ENCODE measurements around the gene POMGNT2. TPM values are rescaled to one million over a fixed set of nuclear protein-coding genes. Genes with fewer than 3 reads are reported as not detected.

The POMGNT2 gene
- total RNA-seq, 1 donor = 10.1 TPM

GRCh38 chr3:43102773-43103480 is 3.0 kb downstream of the POMGNT2 start:
- H3K9me3 ChIP-seq (ENCODE audit: low read depth, low read length) = no peaks in the 10 kb centered on the region
- no peak overlapping the region for H3K4me3 ChIP-seq (ENCODE audit: insufficient read depth, low read length)
- peaks cover 4% of the 10 kb centered on the region for H3K4me1 ChIP-seq (ENCODE audit: insufficient read depth, low read length)
- TF ChIP-seq CTCF (IDR thresholded peaks at IDR 0.05; ENCODE audit: extremely low read depth, low read depth, low read length) = no peak
- H4K20me1 ChIP-seq (ENCODE audit: insufficient read depth, low read length) = peaks cover 17% of the 10 kb centered on the region
- no peak for DNase-seq (ENCODE audit: insufficient read length, low spot score, missing footprints)
- H3K79me2 ChIP-seq (ENCODE audit: insufficient read depth, low read length) = peaks cover 7% of the 10 kb centered on the region
- no peaks in the 10 kb centered on the region for H3K27me3 ChIP-seq (ENCODE audit: insufficient read depth, low read length)
- H3K36me3 ChIP-seq (ENCODE audit: insufficient read depth, low read length) = no peaks in the 10 kb centered on the region
- no peak overlapping the region for H3K27ac ChIP-seq (ENCODE audit: low read depth, low read length)
- H3K4me2 ChIP-seq (ENCODE audit: insufficient read depth, low read length) = no peak overlapping the region
- no peak overlapping the region for H2AFZ ChIP-seq (ENCODE audit: low read length)

- Histone ChIP-seq H4K20me1 (ENCODE audit: insufficient read depth, low read length) (peaks cover 21% of the 10 kb centered on the region), H3K9me3 (ENCODE audit: low read depth, low read length) (no peaks in the 10 kb centered on the region), H3K27ac (ENCODE audit: low read depth, low read length) (no peak overlapping the region), H2AFZ (ENCODE audit: low read length) (no peak overlapping the region), H3K4me3 (ENCODE audit: insufficient read depth, low read length) (no peak overlapping the region), H3K36me3 (ENCODE audit: insufficient read depth, low read length) (no peaks in the 10 kb centered on the region), H3K4me2 (ENCODE audit: insufficient read depth, low read length) (no peak overlapping the region), H3K27me3 (ENCODE audit: insufficient read depth, low read length) (no peaks in the 10 kb centered on the region), H3K4me1 (ENCODE audit: insufficient read depth, low read length) (no peaks in the 10 kb centered on the region), H3K79me2 (ENCODE audit: insufficient read depth, low read length) (peaks cover 3% of the 10 kb centered on the region)
- TF ChIP-seq CTCF (IDR thresholded peaks at IDR 0.05; ENCODE audit: extremely low read depth, low read depth, low read length) = no peak
- DNase-seq (ENCODE audit: insufficient read length, low spot score, missing footprints) = no peak
Observed at GRCh38 chr3:43098761-43099160, 7.1 kb downstream of the POMGNT2 start.

- Histone ChIP-seq H3K27me3 (ENCODE audit: insufficient read depth, low read length) (no peaks in the 10 kb centered on the region), H3K36me3 (ENCODE audit: insufficient read depth, low read length) (no peaks in the 10 kb centered on the region), H3K27ac (ENCODE audit: low read depth, low read length) (no peak overlapping the region), H3K4me1 (ENCODE audit: insufficient read depth, low read length) (no peaks in the 10 kb centered on the region), H3K9me3 (ENCODE audit: low read depth, low read length) (no peaks in the 10 kb centered on the region), H3K4me2 (ENCODE audit: insufficient read depth, low read length) (no peak overlapping the region), H3K4me3 (ENCODE audit: insufficient read depth, low read length) (no peak overlapping the region), H2AFZ (ENCODE audit: low read length) (no peak overlapping the region), H4K20me1 (ENCODE audit: insufficient read depth, low read length) (peaks cover 18% of the 10 kb centered on the region), H3K79me2 (ENCODE audit: insufficient read depth, low read length) (peaks cover 3% of the 10 kb centered on the region)
- no peak for DNase-seq (ENCODE audit: insufficient read length, low spot score, missing footprints)
- TF ChIP-seq CTCF (IDR thresholded peaks at IDR 0.05; ENCODE audit: extremely low read depth, low read depth, low read length) = no peak
Observed at GRCh38 chr3:43097400-43098080, 8.3 kb downstream of the POMGNT2 start.

GRCh38 chr3:43096761-43097160 is 9.1 kb downstream of the POMGNT2 start:
- H3K9me3 ChIP-seq (ENCODE audit: low read depth, low read length) = no peaks in the 10 kb centered on the region
- no peaks in the 10 kb centered on the region for H3K4me1 ChIP-seq (ENCODE audit: insufficient read depth, low read length)
- peaks cover 15% of the 10 kb centered on the region for H4K20me1 ChIP-seq (ENCODE audit: insufficient read depth, low read length)
- TF ChIP-seq CTCF (IDR thresholded peaks at IDR 0.05; ENCODE audit: extremely low read depth, low read depth, low read length) = no peak
- H2AFZ ChIP-seq (ENCODE audit: low read length) = no peak overlapping the region
- no peak overlapping the region for H3K27ac ChIP-seq (ENCODE audit: low read depth, low read length)
- H3K36me3 ChIP-seq (ENCODE audit: insufficient read depth, low read length) = no peaks in the 10 kb centered on the region
- no peak overlapping the region for H3K4me2 ChIP-seq (ENCODE audit: insufficient read depth, low read length)
- H3K79me2 ChIP-seq (ENCODE audit: insufficient read depth, low read length) = peaks cover 3% of the 10 kb centered on the region
- H3K4me3 ChIP-seq (ENCODE audit: insufficient read depth, low read length) = no peak overlapping the region
- no peaks in the 10 kb centered on the region for H3K27me3 ChIP-seq (ENCODE audit: insufficient read depth, low read length)
- no peak for DNase-seq (ENCODE audit: insufficient read length, low spot score, missing footprints)
